ENCODE results near the gene P3R3URF.

- no peak for TF ChIP-seq CTCF (IDR thresholded peaks at IDR 0.05; ENCODE audit: extremely low read depth in 1 of 2, insufficient read depth in 1 of 2, low read depth in 1 of 2, low read length in 2 of 2)
- TF ChIP-seq EZH2 (IDR thresholded peaks at IDR 0.05; ENCODE audit: borderline replicate concordance, low read depth, low read length, severe bottlenecking) = no peak
- no peak for TF ChIP-seq JUN (IDR thresholded peaks at IDR 0.05; ENCODE audit: borderline replicate concordance, insufficient read depth, insufficient read length, low read depth)
Observed at GRCh38 chr1:46192171-46192570, 15.9 kb upstream of the P3R3URF start.
